Measurements from ENCODE around the gene RNPEPL1. TPM values are rescaled to one million over a fixed set of nuclear protein-coding genes. Genes with fewer than 3 reads are reported as not detected.

RNPEPL1 gene
- total RNA-seq, 4 donors from 2014 or later, result 65.4 to 212 (median 72.6) TPM

DNA sequence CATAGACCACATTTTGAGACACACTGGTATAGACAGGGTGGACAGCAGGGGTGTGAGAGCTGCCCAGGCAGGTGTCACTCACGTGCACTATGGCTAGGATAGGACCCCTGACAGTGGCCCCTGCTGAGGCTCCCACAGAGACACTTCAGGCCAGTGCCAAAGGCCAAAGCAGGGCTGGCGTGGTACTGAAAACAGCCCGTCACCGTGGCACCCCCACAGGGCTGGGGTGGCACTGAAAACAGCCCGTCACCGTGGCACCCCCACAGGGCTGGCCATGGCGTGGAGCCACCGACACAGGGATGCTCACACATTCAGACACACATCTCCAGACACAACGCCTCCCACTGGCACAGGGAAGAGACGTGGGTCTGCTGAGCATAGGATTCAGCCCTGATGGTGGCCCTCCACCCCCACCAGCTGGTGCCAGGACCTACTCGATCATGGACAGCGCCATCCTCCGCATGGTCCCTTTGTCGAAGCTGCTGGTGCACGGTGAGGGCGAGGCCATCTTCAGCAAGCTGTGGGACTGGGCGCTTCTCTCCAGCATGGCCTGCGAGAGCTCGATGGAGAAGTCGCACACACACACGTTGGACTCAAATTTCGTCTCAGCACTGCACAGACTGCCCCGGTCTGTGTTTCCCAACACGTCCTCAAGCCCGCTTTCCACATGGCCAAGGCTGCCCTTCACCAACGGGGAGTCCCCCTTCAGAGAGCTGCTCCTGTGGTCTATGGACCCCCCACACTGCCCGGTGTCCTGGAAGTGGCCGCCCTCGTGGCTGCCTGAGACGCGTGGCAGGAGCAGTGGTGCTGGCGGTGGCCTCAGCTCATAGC is 44.6 kb upstream of the RNPEPL1 start:
- no peak for TF ChIP-seq CTCF (IDR thresholded peaks at IDR 0.05; ENCODE audit: low read depth)

DNA sequence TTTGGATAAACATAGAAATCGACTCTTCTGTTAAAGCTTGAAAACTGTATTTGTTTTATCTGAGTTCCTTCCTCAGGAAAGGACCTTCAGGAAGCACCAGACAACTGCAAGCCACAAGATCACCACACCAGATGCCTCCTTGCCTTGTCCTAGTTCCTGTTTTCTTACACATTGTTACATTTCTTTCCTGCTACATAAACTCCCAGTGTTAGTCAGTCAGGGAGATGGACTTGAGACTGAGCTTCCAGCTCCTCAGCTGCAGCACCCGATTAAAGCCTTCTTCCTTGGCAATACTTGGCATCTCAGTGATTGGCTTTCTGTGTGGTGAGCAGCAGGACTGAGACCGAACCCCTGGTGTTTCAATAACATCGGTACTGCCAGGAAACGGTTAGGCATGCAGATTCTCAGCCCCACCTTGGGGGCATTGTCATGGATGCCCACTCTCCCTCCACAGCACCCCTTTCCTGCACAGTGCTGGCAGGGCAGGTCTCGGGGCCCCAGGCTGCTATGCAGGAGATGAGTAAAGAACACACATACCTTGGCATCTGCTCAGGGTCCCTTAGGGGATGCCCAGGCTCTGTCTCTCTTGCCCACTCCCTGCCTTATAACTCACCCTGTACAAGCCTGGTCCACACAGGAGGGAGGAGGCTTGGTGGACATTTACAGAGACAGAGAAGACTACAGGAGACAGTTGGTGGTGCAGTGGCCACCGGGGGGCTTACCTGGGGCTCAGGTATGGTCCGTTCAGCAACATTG is 43.1 kb upstream of the RNPEPL1 start:
- TF ChIP-seq CTCF (IDR thresholded peaks at IDR 0.05; ENCODE audit: low read depth), result no peak

- TF ChIP-seq CTCF (IDR thresholded peaks at IDR 0.05; ENCODE audit: low read depth), result no peak
Measured at GRCh38 chr2:240525802-240526201, 42.5 kb upstream of the RNPEPL1 start.

DNA sequence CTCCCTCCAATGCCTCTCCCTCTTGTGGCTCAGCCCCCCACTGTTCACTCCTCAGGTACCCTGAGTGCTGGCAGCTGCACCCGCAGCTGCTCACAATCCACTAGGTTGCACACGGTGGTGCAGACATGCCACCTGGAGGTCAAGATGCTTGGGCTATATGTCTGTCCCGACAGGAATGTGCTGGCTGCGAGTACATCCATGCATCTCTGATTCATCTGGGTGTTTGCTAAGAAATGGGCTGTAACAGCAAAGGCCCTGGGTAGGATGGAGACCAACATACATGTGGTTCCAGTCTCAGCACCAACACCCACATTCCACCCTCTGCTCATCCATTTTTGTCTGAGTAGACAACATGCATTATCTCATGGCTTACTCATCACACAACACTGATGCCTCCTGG is 41.8 kb upstream of the RNPEPL1 start:
- TF ChIP-seq CTCF (IDR thresholded peaks at IDR 0.05; ENCODE audit: low read depth), result no peak

DNA sequence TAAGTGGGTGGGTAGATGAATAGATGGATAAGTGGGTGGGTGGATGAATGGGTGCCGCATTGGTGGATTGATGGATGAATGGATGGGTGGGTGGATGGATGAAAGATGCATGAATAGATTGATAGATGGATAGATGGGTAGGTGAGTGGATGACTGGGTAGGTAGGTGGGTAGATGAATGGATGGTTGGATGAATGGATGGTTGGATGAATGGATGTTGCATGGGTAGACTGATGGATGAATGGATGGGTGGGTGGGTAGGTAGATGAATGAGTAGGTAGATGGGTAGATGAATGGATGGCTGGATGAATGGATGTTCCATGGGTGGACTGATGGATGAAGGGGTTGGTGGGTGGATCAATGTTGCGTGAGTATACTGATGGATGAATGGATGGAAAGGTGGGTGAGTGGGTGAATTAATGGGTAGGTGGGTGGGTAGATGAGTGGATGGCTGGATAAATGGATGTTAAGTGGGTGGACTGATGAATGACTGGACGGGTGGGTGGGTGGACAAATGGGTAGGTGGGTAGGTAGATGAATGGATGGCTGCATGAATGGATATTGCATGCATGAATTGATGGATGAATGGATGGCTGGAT is 41.0 kb upstream of the RNPEPL1 start:
- TF ChIP-seq CTCF (IDR thresholded peaks at IDR 0.05; ENCODE audit: low read depth), result no peak

DNA sequence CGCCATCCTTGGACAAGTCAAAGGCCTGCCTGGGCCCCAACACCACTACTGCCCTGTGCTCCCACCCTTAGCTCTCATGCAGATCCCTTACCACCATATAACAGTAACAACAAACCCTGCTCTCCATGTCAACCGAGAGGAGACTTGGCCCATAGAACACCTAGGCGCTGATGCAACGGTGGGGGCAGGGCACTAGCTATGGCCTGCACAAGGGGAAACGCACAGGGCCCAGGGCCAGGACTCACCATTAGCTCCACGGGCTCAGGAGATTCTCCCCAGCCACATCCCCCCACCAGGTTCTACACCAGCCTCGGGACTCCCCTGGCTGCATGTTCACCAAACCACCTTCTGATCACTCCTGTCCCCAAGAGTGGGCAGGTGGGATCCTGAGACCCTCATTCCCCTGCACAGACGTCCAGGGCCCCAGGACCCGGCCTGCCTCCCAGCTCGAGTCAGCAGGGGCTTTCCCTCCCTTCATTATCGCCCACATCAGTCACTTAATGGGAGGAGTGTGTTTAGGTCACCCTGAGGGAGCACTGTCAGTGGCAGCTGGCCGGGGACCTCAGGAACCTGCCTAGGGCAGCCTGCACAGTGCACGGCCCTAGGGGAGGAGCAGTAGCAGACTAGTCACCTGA is 39.8 kb upstream of the RNPEPL1 start:
- no peak for TF ChIP-seq CTCF (IDR thresholded peaks at IDR 0.05; ENCODE audit: low read depth)
